GM23338 (cell line): ENCODE results near the gene GAD1. TPM values are rescaled to one million over a fixed set of nuclear protein-coding genes. Genes with fewer than 3 reads are reported as not detected.
A peak's percentile ranks its signal among the peaks of the same experiment; 100 is the strongest.

Source experiments
- ATAC-seq: fragments of 200-7000 bp; cut with Tn5 transposase; 3 replicates; pipeline ENCODE4 v1.9.1; 2020
- DNase-seq: peaks from one replicate; pipeline ENCODE4 v3.0.0-alpha.2; 2015; ENCODE audit warnings: low spot score
- H2AFZ ChIP-seq: fragments of 200-600 bp; sonication (generic); 2 replicates; pipeline ENCODE4 v1.8.0; 2016; ENCODE audit warnings: antibody characterized with exemption, mild to moderate bottlenecking, moderate library complexity
- H3F3A ChIP-seq: fragments of 200-600 bp; sonication (generic); replicated peaks from 2 replicates; pipeline ENCODE4 v1.8.0; 2017; ENCODE audit warnings: antibody characterized with exemption, mixed run types, low read depth
- H3K27ac ChIP-seq: fragments of 200-600 bp; sonication (generic); 2 replicates; pipeline ENCODE4 v1.6.1; 2016; ENCODE audit warnings: low read depth
- H3K27me3 ChIP-seq: fragments of 200-600 bp; sonication (generic); 2 replicates; pipeline ENCODE4 v1.8.0; 2016; ENCODE audit warnings: mild to moderate bottlenecking, mixed run types, moderate library complexity; ENCODE audit not compliant: insufficient read depth
- H3K36me3 ChIP-seq: fragments of 200-600 bp; sonication (generic); 2 replicates; pipeline ENCODE4 v1.8.0; 2016; ENCODE audit warnings: mild to moderate bottlenecking; ENCODE audit not compliant: insufficient read depth
- H3K4me1 ChIP-seq: fragments of 200-600 bp; sonication (generic); 2 replicates; pipeline ENCODE4 v1.8.0; 2016; ENCODE audit warnings: mild to moderate bottlenecking, moderate library complexity; ENCODE audit not compliant: insufficient read depth
- H3K4me2 ChIP-seq: fragments of 200-600 bp; sonication (generic); 2 replicates; pipeline ENCODE4 v1.7.1; 2017; ENCODE audit warnings: mixed run types
- H3K4me3 ChIP-seq: fragments of 200-600 bp; sonication (generic); 2 replicates; pipeline ENCODE4 v1.6.1; 2016; ENCODE audit warnings: mixed run types
- H3K79me2 ChIP-seq: fragments of 200-600 bp; sonication (generic); replicated peaks from 2 replicates; pipeline ENCODE4 v1.8.0; 2017; ENCODE audit warnings: mild to moderate bottlenecking; ENCODE audit not compliant: insufficient read depth
- H3K9me2 ChIP-seq: fragments of 200-600 bp; sonication (generic); 2 replicates; pipeline ENCODE4 v1.8.0; 2017; ENCODE audit not compliant: insufficient read depth
- H4K20me1 ChIP-seq: fragments of 200-600 bp; sonication (generic); replicated peaks from 2 replicates; pipeline ENCODE4 v1.8.0; 2017; ENCODE audit warnings: mild to moderate bottlenecking; ENCODE audit not compliant: insufficient read depth
- H3K27ac Mint-ChIP-seq: 2 replicates; pipeline ENCODE4 v1.8.0; 2020; ENCODE audit warnings: inconsistent platforms, mild to moderate bottlenecking, moderate library complexity, mixed read lengths
- H3K27me3 Mint-ChIP-seq: 3 replicates; pipeline ENCODE4 v1.8.0; 2022; ENCODE audit warnings: low read depth, mild to moderate bottlenecking, moderate library complexity, mixed read lengths, inconsistent platforms; ENCODE audit not compliant: insufficient read depth, poor library complexity
- H3K36me3 Mint-ChIP-seq: 3 replicates; pipeline ENCODE4 v1.8.0; 2021; ENCODE audit warnings: low read depth, mild to moderate bottlenecking, inconsistent platforms, moderate library complexity, mixed read lengths
- H3K4me1 Mint-ChIP-seq: 3 replicates; pipeline ENCODE4 v1.8.0; 2020; ENCODE audit warnings: mild to moderate bottlenecking, inconsistent platforms, mixed read lengths
- H3K4me3 Mint-ChIP-seq: 3 replicates; pipeline ENCODE4 v1.8.0; 2021; ENCODE audit warnings: moderate library complexity, mild to moderate bottlenecking, inconsistent platforms, mixed read lengths
- H3K9me3 Mint-ChIP-seq: 3 replicates; pipeline ENCODE4 v1.8.0; 2020; ENCODE audit warnings: moderate library complexity, mild to moderate bottlenecking, inconsistent platforms, mixed read lengths
- EZH2 ChIP-seq: fragments of 200-600 bp; sonication (generic); IDR thresholded peaks from one replicate; pipeline ENCODE4 v1.8.0; 2017; ENCODE audit warnings: antibody characterized with exemption, mild to moderate bottlenecking, low read depth; ENCODE audit not compliant: unreplicated experiment
- EZH2phosphoT487 ChIP-seq: fragments of 200-600 bp; sonication (generic); IDR thresholded peaks from one replicate; pipeline ENCODE4 v1.8.1; 2018; ENCODE audit warnings: antibody characterized with exemption; ENCODE audit not compliant: unreplicated experiment
- JUNB ChIP-seq: IDR thresholded peaks from one replicate; pipeline ENCODE4 v1.6.1; 2016; ENCODE audit warnings: antibody characterized with exemption; ENCODE audit not compliant: unreplicated experiment
- NANOG ChIP-seq: IDR thresholded peaks from 2 replicates; pipeline ENCODE4 v1.6.1; 2016; ENCODE audit warnings: antibody characterized with exemption, borderline replicate concordance
- POLR2AphosphoS5 ChIP-seq: IDR thresholded peaks from 2 replicates; pipeline ENCODE4 v1.6.1; 2016; ENCODE audit warnings: antibody characterized with exemption, low read depth
- ZNF114 ChIP-seq: fragments of 250-450 bp; sonication (Bioruptor Pico); IDR thresholded peaks from 2 replicates; pipeline ENCODE4 v1.5.0; 2020; ENCODE audit warnings: mild to moderate bottlenecking, moderate library complexity
- polyA plus RNA-seq: library from polyadenylated mRNA; unstranded; fragments of >200 nt; fragmentation: Nextera tagmentation; extraction: Ambion mirVana; gene quantifications from 2 replicates; pipeline ENCODE4 v1.2.1, GENCODE V29; 2016
- total RNA-seq: library from RNA; depleted of rRNA; stranded (reverse); fragments of >200 nt; shearing (Covaris generic); gene quantifications from 2 replicates; pipeline ENCODE4 v1.2.3, GENCODE V29; 2014
- TF ChIP-seq, protein P1 (sequence below), 2 experiments: fragments of 200-600 bp in 1 of 2; sonication (generic) in 1 of 2; conservative IDR thresholded peaks; 2 replicates each; pipeline versions ENCODE4 v1.5.1 to v1.6.1; 2016 to 2017; ENCODE audit warnings: antibody characterized with exemption in 2 of 2, low read depth in 2 of 2, mild to moderate bottlenecking in 2 of 2, moderate library complexity in 1 of 2
- TF ChIP-seq, protein P2 (sequence below): fragments of 250-450 bp; sonication (Bioruptor Pico); IDR thresholded peaks from 2 replicates; pipeline ENCODE4 v1.5.0; 2020; ENCODE audit warnings: mild to moderate bottlenecking, moderate library complexity

Gene GAD1
- total and polyA plus RNA-seq, 2 experiments from 2014 or later = 0.17 to 0.34 TPM

DNA sequence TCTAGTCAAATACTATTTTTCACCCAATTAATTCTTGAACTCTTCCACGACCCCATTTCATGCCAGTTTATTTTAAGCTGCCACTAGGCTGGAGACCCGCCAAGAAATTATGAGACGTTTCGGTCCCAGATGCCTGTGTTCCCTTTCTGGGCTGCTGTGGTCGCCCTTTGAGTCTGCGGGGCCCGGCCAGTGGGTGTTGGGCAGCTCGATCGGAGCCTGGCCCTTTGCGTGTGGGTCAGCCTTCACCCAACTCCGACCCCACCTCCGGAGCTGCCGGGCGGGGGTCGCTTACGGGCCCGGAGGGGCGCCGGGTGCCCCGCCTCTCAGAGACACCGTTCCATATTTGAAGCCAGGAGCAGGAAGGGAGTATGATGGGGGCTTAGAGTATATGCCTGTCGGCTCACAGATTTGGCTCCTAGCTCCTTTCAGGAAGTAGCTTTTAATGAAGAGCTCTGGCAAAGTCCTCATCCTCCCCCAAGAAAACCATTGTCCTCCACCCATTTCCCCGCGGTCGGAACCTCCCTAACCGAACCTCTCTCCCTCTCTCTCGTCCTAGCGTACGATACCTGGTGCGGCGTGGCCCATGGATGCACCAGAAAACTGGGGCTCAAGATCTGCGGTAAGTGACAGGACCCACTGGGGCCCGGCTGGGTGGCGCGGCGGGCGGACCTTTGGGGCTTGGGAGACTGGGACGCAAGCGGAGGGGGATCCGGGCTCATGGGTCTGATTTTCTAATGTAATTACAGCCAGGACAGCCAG lies 5.0 kb downstream of the GAD1 start:
- Mint-ChIP-seq H3K27ac (no peak overlapping the region), H3K27me3 (peaks cover 97% of the 10 kb centered on the region), H3K36me3 (no peaks in the 10 kb centered on the region; the same call in 2 of the 3 replicates), H3K4me3 (peak overlapping the region; percentile 77), H3K4me1 (peaks cover 49% of the 10 kb centered on the region), H3K9me3 (peaks cover 3% of the 10 kb centered on the region; the same call in 2 of the 3 replicates)
- Histone ChIP-seq H3K27ac (no peak overlapping the region), H3K79me2 (no peaks in the 10 kb centered on the region), H3F3A (peaks cover 21% of the 10 kb centered on the region), H3K9me2 (no peaks in the 10 kb centered on the region), H3K4me3 (peak overlapping the region; percentile 63), H3K4me1 (peaks cover 51% of the 10 kb centered on the region), H2AFZ (peak overlapping the region; percentile 94), H3K36me3 (no peaks in the 10 kb centered on the region), H3K4me2 (peak overlapping the region; percentile 97), H4K20me1 (peaks cover 10% of the 10 kb centered on the region; the same call in 1 of the 2 replicates), H3K27me3 (peaks cover 100% of the 10 kb centered on the region)
- peak; percentile 31 for DNase-seq
- ATAC-seq = no peak
- no peak for TF ChIP-seq POLR2AphosphoS5
- TF ChIP-seq EZH2 = peak; percentile 98
- no peak for TF ChIP-seq NANOG
- TF ChIP-seq EZH2phosphoT487 = peak; percentile 77

DNA sequence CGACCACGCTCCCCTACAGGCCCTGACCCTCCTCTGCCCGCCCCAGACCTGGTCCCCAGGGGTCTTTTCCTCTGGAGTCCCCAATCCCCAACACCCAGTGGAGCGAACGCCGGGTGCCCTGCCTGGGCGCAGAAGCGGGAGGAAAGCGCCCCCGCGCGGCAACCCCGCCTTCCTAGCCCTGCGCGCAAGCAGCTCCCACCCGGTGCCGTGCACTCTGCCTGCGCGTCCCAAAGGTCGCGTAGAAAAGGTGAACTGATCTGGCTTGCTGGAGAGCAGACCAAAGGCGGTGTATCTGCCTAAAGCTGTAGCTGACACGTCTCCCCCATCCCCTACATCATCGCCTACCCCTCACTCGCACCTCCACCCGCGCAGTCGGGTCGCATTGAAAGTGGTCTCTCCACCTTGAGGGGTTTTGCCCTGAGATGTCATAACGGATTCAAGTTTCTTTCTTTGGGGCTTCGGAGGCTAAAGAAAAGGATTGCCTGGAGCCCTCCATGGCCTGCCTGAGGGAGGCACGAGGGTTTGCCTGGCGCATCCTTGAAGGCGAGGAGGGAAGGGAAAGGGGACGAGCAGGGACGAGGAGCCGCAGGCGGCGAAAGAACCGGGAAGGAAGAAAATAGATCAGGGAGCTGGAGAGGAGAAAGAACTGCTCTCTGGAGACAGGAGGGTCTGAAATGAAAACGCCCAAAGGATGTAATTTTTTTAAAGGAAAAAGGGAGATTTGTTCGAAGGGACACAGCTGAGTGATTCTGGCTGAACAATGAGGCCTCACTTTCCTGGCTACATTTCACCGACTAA lies 5.8 kb downstream of the GAD1 start:
- Mint-ChIP-seq H3K4me3 (peak overlapping the region; percentile 77), H3K9me3 (peaks cover 3% of the 10 kb centered on the region; the same call in 2 of the 3 replicates), H3K36me3 (no peaks in the 10 kb centered on the region; the same call in 2 of the 3 replicates), H3K27me3 (peaks cover 97% of the 10 kb centered on the region), H3K4me1 (peaks cover 48% of the 10 kb centered on the region), H3K27ac (no peak overlapping the region)
- Histone ChIP-seq H4K20me1 (peaks cover 10% of the 10 kb centered on the region; the same call in 1 of the 2 replicates), H3K36me3 (no peaks in the 10 kb centered on the region), H3K79me2 (no peaks in the 10 kb centered on the region), H3F3A (peaks cover 21% of the 10 kb centered on the region), H3K27ac (no peak overlapping the region), H3K4me2 (peak overlapping the region; percentile 97), H2AFZ (peak overlapping the region; percentile 94), H3K4me3 (peak overlapping the region; percentile 63), H3K27me3 (peaks cover 100% of the 10 kb centered on the region), H3K4me1 (peaks cover 51% of the 10 kb centered on the region), H3K9me2 (no peaks in the 10 kb centered on the region)
- ATAC-seq (peak; percentile 21), DNase-seq (peak; percentile 62)
- TF ChIP-seq, protein P1, sequence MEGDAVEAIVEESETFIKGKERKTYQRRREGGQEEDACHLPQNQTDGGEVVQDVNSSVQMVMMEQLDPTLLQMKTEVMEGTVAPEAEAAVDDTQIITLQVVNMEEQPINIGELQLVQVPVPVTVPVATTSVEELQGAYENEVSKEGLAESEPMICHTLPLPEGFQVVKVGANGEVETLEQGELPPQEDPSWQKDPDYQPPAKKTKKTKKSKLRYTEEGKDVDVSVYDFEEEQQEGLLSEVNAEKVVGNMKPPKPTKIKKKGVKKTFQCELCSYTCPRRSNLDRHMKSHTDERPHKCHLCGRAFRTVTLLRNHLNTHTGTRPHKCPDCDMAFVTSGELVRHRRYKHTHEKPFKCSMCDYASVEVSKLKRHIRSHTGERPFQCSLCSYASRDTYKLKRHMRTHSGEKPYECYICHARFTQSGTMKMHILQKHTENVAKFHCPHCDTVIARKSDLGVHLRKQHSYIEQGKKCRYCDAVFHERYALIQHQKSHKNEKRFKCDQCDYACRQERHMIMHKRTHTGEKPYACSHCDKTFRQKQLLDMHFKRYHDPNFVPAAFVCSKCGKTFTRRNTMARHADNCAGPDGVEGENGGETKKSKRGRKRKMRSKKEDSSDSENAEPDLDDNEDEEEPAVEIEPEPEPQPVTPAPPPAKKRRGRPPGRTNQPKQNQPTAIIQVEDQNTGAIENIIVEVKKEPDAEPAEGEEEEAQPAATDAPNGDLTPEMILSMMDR (conservative IDR thresholded peaks at IDR 0.05; ENCODE audit: low read depth in 2 of 2) = peak; percentile 49 to 71
- TF ChIP-seq JUNB = no peak
- no peak for TF ChIP-seq POLR2AphosphoS5
- TF ChIP-seq EZH2phosphoT487 = peak; percentile 97
- no peak for TF ChIP-seq ZNF114 (CRISPR knock-in tag)
- TF ChIP-seq, protein P2, sequence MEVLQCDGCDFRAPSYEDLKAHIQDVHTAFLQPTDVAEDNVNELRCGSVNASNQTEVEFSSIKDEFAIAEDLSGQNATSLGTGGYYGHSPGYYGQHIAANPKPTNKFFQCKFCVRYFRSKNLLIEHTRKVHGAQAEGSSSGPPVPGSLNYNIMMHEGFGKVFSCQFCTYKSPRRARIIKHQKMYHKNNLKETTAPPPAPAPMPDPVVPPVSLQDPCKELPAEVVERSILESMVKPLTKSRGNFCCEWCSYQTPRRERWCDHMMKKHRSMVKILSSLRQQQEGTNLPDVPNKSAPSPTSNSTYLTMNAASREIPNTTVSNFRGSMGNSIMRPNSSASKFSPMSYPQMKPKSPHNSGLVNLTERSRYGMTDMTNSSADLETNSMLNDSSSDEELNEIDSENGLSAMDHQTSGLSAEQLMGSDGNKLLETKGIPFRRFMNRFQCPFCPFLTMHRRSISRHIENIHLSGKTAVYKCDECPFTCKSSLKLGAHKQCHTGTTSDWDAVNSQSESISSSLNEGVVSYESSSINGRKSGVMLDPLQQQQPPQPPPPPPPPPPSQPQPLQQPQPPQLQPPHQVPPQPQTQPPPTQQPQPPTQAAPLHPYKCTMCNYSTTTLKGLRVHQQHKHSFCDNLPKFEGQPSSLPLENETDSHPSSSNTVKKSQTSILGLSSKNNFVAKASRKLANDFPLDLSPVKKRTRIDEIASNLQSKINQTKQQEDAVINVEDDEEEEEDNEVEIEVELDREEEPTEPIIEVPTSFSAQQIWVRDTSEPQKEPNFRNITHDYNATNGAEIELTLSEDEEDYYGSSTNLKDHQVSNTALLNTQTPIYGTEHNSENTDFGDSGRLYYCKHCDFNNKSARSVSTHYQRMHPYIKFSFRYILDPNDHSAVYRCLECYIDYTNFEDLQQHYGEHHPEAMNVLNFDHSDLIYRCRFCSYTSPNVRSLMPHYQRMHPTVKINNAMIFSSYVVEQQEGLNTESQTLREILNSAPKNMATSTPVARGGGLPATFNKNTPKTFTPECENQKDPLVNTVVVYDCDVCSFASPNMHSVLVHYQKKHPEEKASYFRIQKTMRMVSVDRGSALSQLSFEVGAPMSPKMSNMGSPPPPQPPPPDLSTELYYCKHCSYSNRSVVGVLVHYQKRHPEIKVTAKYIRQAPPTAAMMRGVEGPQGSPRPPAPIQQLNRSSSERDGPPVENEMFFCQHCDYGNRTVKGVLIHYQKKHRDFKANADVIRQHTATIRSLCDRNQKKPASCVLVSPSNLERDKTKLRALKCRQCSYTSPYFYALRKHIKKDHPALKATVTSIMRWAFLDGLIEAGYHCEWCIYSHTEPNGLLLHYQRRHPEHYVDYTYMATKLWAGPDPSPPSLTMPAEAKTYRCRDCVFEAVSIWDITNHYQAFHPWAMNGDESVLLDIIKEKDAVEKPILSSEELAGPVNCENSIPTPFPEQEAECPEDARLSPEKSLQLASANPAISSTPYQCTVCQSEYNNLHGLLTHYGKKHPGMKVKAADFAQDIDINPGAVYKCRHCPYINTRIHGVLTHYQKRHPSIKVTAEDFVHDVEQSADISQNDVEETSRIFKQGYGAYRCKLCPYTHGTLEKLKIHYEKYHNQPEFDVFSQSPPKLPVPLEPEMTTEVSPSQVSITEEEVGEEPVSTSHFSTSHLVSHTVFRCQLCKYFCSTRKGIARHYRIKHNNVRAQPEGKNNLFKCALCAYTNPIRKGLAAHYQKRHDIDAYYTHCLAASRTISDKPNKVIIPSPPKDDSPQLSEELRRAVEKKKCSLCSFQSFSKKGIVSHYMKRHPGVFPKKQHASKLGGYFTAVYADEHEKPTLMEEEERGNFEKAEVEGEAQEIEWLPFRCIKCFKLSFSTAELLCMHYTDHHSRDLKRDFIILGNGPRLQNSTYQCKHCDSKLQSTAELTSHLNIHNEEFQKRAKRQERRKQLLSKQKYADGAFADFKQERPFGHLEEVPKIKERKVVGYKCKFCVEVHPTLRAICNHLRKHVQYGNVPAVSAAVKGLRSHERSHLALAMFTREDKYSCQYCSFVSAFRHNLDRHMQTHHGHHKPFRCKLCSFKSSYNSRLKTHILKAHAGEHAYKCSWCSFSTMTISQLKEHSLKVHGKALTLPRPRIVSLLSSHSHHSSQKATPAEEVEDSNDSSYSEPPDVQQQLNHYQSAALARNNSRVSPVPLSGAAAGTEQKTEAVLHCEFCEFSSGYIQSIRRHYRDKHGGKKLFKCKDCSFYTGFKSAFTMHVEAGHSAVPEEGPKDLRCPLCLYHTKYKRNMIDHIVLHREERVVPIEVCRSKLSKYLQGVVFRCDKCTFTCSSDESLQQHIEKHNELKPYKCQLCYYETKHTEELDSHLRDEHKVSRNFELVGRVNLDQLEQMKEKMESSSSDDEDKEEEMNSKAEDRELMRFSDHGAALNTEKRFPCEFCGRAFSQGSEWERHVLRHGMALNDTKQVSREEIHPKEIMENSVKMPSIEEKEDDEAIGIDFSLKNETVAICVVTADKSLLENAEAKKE = no peak
